Vagina (tissue), 2 donors: ENCODE data around the gene MVK. TPM values are rescaled to one million over a fixed set of nuclear protein-coding genes. Genes with fewer than 3 reads are reported as not detected.

Experiments used
- DNase-seq, 2 donors: peaks; one replicate each; pipeline ENCODE4 v3.0.0-alpha.2; 2017; ENCODE audit errors: extremely low spot score in 2 of 2
- H3K27ac ChIP-seq: fragments of 200-600 bp; sonication (generic); one replicate; pipeline ENCODE4 v1.5.1; 2019
- H3K27me3 ChIP-seq: fragments of 200-600 bp; sonication (generic); one replicate; pipeline ENCODE4 v1.5.1; 2019
- H3K36me3 ChIP-seq, 2 donors: fragments of 200-600 bp; sonication (generic); one replicate each; pipeline ENCODE4 v1.5.1; 2017 to 2019
- H3K4me1 ChIP-seq: fragments of 200-600 bp; sonication (generic); one replicate; pipeline ENCODE4 v1.5.1; 2019
- H3K4me3 ChIP-seq, 2 donors: fragments of 200-600 bp; sonication (generic); 1 replicate in 1 of 2; 2 replicates in 1 of 2; pipeline ENCODE4 v1.5.1; 2016 to 2019
- H3K9me3 ChIP-seq: fragments of 200-600 bp; sonication (generic); one replicate; pipeline ENCODE4 v1.5.1; 2019
- CTCF ChIP-seq, 3 experiments: fragments of 450-650 bp in 2 of 3; fragments of 200-600 bp in 1 of 3; sonication (generic) in 1 of 3; IDR thresholded peaks; one replicate each; pipeline ENCODE4 v1.5.1; 2017 to 2019; ENCODE audit warnings: antibody characterized with exemption in 3 of 3, mild to moderate bottlenecking in 2 of 3, moderate library complexity in 2 of 3
- POLR2A ChIP-seq, 2 donors: fragments of 450-650 bp; IDR thresholded peaks; one replicate each; pipeline ENCODE4 v1.6.1; 2017; ENCODE audit warnings: antibody characterized with exemption in 2 of 2, mild to moderate bottlenecking in 2 of 2, moderate library complexity in 2 of 2
- POLR2AphosphoS5 ChIP-seq, 2 donors: sonication (generic); formaldehyde crosslinking; IDR thresholded peaks; one replicate each; pipeline ENCODE4 v1.9.0; 2017; ENCODE audit warnings: antibody characterized with exemption in 2 of 2, mild to moderate bottlenecking in 2 of 2, low read depth in 1 of 2; ENCODE audit not compliant: insufficient read depth in 1 of 2
- intact Hi-C: fragments of 100-400 bp; cut with DNase I; formaldehyde crosslinking; loops from one replicate; pipeline ENCODE4 v1.15.1; 2023
- total RNA-seq: library from RNA; depleted of rRNA; stranded (reverse); fragments of >200 nt; gene quantifications from one replicate; pipeline ENCODE4 v1.2.3, GENCODE V29; 2016

The MVK gene
- total RNA-seq, 1 donor from 2014 or later = 24.1 TPM

GRCh38 chr12:109637348-109637747 is 63.8 kb downstream of the MVK start:
- no peak overlapping the region for H3K27ac ChIP-seq
- intact Hi-C loops = no loop called here
- H3K4me3 ChIP-seq = no peak overlapping the region
- TF ChIP-seq POLR2A (IDR thresholded peaks at IDR 0.05) (no peak), CTCF (IDR thresholded peaks at IDR 0.05) (no peak), POLR2AphosphoS5 (IDR thresholded peaks at IDR 0.05; ENCODE audit: insufficient read depth in 1 of 2, low read depth in 1 of 2) (no peak)
- H3K9me3 ChIP-seq = no peaks in the 10 kb centered on the region
- no peaks in the 10 kb centered on the region for H3K4me1 ChIP-seq
- H3K36me3 ChIP-seq = no peaks in the 10 kb centered on the region
- no peaks in the 10 kb centered on the region for H3K27me3 ChIP-seq
- no peak for DNase-seq

GRCh38 chr12:109637996-109638395 is 64.4 kb downstream of the MVK start:
- no peaks in the 10 kb centered on the region for H3K9me3 ChIP-seq
- intact Hi-C loops = no loop called here
- no peaks in the 10 kb centered on the region for H3K36me3 ChIP-seq
- TF ChIP-seq POLR2A (IDR thresholded peaks at IDR 0.05) = no peak
- TF ChIP-seq CTCF (IDR thresholded peaks at IDR 0.05) = no peak
- TF ChIP-seq POLR2AphosphoS5 (IDR thresholded peaks at IDR 0.05; ENCODE audit: insufficient read depth in 1 of 2, low read depth in 1 of 2) = no peak
- no peak for DNase-seq
- no peaks in the 10 kb centered on the region for H3K4me1 ChIP-seq
- no peak overlapping the region for H3K27ac ChIP-seq
- H3K4me3 ChIP-seq = no peak overlapping the region
- no peaks in the 10 kb centered on the region for H3K27me3 ChIP-seq

- intact Hi-C loops = no loop called here
- DNase-seq = no peak
- TF ChIP-seq POLR2A (IDR thresholded peaks at IDR 0.05) (no peak), POLR2AphosphoS5 (IDR thresholded peaks at IDR 0.05; ENCODE audit: insufficient read depth in 1 of 2, low read depth in 1 of 2) (no peak), CTCF (IDR thresholded peaks at IDR 0.05) (no peak)
- Histone ChIP-seq H3K9me3 (no peaks in the 10 kb centered on the region), H3K36me3 (no peaks in the 10 kb centered on the region), H3K27ac (no peak overlapping the region), H3K4me3 (no peak overlapping the region), H3K27me3 (no peaks in the 10 kb centered on the region), H3K4me1 (no peaks in the 10 kb centered on the region)
Observed at GRCh38 chr12:109638735-109639134, 65.1 kb downstream of the MVK start.

GRCh38 chr12:109639151-109639872 is 65.7 kb downstream of the MVK start:
- intact Hi-C loops = no loop called here
- Histone ChIP-seq H3K27ac (no peak overlapping the region), H3K9me3 (no peaks in the 10 kb centered on the region), H3K36me3 (no peaks in the 10 kb centered on the region), H3K4me1 (no peaks in the 10 kb centered on the region), H3K4me3 (no peak overlapping the region), H3K27me3 (no peaks in the 10 kb centered on the region)
- TF ChIP-seq POLR2A (IDR thresholded peaks at IDR 0.05) (no peak), CTCF (IDR thresholded peaks at IDR 0.05) (no peak), POLR2AphosphoS5 (IDR thresholded peaks at IDR 0.05; ENCODE audit: insufficient read depth in 1 of 2, low read depth in 1 of 2) (no peak)
- DNase-seq = no peak

GRCh38 chr12:109640961-109641360 is 67.4 kb downstream of the MVK start:
- H3K27me3 ChIP-seq = no peaks in the 10 kb centered on the region
- TF ChIP-seq CTCF (IDR thresholded peaks at IDR 0.05) (no peak), POLR2A (IDR thresholded peaks at IDR 0.05) (no peak), POLR2AphosphoS5 (IDR thresholded peaks at IDR 0.05; ENCODE audit: insufficient read depth in 1 of 2, low read depth in 1 of 2) (no peak)

More at GRCh38 chr12:109640961-109641360, 67.4 kb downstream of the MVK start:
- no peak for DNase-seq
- no peaks in the 10 kb centered on the region for H3K9me3 ChIP-seq
- H3K4me3 ChIP-seq = no peak overlapping the region
- intact Hi-C loops = no loop called here
- no peak overlapping the region for H3K27ac ChIP-seq
- H3K4me1 ChIP-seq = no peaks in the 10 kb centered on the region
- H3K36me3 ChIP-seq = no peaks in the 10 kb centered on the region
